ENCODE results near the gene RALGAPA1.
"Not testable (repeated sequence)": the region's sequence is repeated elsewhere in the genome, so short reads cannot be mapped to it uniquely, and the experiment has no call there.

Gene RALGAPA1

DNA sequence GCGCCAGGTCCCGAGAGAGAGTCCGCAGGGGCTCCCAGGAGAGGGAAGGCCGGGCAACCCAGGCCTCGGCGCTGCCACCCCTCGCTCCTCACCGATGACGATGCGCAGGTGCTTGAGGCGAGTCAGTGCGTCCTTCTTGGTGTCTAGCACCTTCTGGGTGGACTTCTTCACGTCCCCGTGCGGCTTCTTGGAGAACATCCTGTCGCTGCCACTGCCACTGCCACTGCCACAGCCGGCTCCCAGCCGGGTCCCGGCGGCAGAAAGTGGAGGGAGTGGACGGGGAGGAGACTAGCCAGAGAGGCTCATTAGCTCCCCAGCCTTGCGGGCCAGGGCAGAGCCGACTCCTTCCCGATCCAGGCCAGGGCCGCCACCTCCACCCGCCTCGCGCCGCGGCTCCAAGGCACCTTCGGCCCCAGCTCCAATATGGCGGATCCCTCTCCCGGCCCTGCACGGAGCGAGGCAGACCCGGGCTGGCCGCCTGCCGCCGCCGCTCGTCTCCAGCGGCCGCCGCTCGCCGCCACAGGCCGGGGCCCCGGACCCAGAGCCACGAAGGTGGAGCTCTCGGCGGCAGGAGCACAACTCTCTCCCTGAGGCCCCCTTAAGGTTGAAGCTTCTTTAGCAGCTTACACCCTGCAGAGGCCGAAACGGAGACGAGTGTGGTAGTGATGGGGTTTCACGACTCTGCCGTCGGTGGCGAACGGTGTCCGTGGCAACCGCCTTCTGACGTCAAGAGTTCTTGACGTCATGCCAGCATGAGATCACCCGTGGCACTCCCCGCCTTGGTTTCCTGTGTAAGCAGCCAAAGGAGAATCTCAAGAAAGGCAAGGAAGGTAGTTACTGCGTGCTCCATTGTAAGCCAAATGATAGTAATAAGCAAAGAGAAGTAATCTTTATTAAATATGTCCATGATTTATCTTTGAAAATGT is at the start of gene RALGAPA1:
TSS of gene RALGAPA1 (minus strand) at position 658 of the 926 bp plus-strand sequence. CDS start at position 198, 460 bp downstream.
- DNase-seq: peak; percentile 97

DNA sequence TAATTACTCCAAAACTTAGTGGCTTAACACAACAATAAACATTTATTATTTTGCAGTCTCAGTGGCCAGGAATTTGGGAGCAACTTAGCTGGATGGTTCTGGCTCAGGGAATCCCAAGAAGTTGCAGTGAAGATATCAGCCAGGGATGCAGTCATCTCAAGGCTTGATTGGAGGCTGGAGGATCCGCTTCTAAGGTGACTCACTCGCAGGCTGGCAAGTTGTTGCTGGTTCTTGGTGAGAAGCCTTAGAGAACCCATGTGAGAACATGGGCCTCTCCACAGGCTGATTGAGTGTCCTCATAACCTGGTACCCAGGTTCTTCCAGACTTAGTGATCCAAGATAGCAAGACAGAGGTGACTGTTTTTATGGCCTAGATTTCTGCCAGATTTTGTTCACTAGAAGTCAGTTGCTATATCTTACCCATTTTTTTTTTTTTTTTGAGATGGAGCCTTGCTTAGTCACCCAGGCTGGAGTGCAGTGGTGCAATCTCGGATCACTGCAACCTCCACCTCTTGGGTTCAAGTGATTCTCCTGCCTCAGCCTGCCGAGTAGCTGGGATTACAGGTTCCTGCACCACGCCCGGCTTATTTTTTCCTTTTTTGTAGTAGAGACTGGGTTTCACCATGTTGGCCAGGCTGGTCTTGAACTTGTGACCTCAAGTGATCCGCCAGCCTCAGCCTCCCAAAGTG is 49.6 kb upstream of the RALGAPA1 start:
- DNase-seq: no peak

DNA sequence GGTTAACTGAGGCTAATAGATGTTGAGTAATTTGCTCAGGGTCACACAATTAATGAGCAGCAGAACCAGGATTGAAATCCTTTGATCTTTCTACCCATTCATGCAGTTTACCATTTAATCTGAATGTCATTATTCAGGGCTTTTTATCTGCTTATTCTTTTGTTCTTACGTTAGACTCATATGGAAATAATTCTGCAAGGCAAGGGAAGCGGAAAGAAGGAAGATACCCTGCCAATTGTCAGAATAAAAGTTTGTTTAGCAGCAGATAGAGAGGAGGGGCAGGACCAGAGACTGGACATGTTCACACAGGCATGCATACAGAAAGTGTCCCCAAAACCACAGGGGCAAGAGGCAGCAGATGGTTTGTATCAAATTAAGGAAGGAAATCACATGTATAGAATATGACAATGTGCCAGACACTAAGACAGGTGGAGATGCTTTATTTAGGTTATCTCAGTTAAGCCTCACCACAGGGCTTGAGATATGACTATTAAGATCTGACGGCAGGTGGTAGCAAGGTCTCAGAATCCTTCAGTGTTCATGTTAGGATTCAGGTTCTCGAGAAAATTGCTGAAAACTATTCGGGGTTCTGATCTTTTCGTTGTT is 46.9 kb upstream of the RALGAPA1 start:
- DNase-seq: no peak

DNA sequence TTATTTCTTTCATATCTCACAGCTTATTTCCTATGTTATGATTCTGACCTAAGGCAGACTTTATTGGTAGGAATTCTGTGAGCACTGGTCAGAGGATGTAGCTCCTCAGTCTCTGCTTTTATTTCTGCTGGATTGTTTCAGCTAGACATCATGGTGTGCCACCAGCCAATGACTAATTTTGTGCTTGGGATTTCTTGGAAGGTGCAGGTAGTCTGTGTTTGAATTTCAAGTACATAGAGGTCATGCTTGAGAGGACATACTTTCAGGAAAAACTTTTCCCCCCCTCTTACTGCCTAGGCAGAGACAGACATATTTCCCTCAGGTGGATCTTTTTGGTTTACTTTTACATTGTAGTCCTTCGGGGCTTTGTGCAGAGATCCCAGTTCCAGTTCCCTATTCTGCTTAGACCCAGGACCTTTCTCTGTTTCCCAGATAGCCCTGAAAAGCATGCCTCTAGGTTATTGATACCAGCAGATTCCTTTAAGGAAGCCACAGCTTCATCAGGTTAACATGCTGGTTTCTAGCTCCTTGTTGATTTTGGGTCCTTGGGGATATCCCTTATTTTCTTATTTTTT is 45.7 kb upstream of the RALGAPA1 start:
- DNase-seq: no peak

DNA sequence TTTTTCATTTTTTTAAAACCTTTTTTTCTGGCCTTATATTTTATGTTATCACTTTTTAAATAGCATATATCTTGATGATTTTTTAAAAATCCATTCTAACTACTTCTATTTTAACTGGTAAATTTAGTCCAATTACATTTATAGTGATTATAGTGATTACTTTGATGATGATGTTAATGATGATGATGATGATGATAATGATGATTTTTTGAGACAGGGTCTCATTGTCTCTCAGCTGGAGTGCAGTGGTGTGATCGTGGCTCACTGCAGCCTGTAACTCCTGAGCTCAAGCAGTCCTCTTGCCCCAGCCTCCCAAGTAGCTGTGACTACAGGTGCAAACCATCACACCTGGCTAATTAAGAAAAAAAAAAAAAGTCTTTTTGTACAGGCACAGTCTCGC is 44.1 kb upstream of the RALGAPA1 start:
- DNase-seq: no peak

DNA sequence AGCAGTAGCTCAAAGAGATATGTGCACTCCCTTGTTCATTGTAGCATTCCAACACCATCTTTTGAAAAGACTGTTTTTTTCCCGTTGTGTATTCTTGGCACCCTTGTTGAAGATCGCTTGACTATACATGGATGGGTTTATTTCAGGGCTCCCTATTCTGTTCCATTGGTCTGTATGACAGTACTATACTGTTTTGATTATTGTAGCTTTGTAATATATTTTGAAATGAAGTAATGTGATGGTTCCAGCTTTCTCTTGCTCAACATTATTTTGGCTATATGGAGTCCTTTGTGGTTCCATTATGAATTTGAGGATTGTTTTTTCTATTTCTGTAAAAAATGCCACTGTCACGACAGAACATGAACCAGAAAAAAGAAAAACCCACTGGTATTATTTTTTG is 42.7 kb upstream of the RALGAPA1 start:
- DNase-seq: no peak

DNA sequence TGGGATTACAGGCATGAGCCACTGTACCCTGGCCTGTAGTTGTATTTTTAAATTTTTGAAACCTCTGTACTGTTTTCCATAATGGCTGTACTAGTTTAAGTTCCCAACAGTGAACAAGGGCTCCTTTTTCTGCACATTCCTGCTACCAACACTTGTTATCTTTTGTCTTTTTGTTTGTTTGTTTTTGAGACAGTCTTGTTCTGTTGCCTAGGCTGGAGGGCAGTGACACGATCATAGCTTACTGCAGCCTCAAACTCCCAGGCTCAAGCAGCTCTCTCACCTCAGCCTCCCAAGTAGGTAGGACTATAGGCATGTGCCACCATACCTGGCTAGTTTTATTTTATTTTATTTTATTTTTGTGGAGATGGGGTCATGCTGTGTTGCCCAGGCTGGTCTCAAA is 40.0 kb upstream of the RALGAPA1 start:
- no peak for DNase-seq

DNA sequence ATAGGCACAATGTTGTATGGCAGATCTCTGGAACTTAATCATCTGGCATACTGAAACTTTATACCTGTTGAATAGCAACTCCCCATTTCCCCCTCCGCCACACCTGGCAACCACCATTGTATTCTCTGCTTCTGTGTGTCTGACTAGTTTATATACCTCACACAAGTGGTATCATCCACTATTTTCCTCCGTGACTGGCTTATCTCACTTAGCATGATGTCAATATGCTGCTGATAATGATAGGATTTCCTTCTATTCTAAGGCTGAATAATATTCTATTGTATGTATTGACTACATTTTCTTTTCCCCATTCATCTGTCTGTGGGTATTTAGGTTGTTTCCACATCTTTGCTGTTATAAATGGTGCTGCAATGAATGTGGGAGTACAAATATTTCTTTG is 38.5 kb upstream of the RALGAPA1 start:
- DNase-seq: no peak

DNA sequence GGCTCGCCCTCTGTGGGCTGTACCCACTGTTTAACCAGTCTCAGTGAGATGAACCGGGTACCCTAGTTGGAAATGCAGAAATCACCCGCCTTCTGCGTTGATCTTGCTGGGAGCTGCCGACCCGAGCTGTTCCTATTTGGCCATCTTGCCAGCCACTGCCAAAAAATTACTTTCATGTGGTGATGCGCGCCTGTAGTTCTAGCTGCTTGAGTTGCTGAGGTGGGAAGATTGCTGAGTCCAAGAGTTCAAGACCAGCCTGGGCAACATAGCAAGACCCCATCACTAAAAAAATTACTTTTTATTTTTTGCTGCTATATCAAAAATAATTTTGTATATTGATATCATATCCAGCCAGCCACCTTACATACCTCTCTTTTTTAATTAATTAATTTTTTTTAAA is 35.4 kb upstream of the RALGAPA1 start:
- DNase-seq: no peak

DNA sequence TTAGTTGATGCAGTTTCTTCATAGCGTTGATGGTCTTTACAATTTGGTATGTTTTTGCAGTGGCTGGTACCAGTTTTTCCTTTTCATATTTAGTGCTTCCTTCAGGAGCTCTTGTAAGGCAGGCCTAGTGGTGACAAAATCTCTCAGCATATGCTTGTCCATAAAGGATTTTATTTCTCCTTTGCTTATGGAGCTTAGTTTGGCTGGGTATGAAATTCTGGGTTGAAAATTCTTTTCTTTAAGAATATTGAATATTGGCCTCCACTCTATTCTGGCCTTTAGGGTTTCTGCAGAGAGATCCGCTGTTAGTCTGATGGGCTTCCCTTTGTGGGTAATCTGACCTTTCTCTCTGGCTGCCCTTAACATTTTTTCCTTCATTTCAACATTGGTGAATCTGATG is 33.1 kb upstream of the RALGAPA1 start:
- DNase-seq: not testable (repeated sequence)

DNA sequence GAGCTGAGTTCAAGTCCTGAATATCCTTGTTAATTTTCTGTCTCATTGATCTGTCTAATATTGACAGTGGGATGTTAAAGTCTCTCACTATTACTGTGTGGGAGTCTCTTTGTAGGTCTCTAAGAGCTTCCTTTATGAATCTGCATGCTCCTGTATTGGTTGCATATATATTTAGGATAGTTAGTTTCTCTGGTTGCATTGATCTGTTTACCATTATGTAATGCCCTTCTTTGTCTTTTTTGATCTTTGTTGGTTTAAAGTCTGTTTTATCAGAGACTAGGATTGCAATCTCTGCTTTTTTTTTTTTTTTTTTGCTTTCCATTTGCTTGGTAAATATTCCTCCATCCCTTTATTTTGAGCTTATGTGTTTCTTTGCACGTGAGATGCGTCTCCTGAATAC is 32.6 kb upstream of the RALGAPA1 start:
- DNase-seq: not testable (repeated sequence)

DNA sequence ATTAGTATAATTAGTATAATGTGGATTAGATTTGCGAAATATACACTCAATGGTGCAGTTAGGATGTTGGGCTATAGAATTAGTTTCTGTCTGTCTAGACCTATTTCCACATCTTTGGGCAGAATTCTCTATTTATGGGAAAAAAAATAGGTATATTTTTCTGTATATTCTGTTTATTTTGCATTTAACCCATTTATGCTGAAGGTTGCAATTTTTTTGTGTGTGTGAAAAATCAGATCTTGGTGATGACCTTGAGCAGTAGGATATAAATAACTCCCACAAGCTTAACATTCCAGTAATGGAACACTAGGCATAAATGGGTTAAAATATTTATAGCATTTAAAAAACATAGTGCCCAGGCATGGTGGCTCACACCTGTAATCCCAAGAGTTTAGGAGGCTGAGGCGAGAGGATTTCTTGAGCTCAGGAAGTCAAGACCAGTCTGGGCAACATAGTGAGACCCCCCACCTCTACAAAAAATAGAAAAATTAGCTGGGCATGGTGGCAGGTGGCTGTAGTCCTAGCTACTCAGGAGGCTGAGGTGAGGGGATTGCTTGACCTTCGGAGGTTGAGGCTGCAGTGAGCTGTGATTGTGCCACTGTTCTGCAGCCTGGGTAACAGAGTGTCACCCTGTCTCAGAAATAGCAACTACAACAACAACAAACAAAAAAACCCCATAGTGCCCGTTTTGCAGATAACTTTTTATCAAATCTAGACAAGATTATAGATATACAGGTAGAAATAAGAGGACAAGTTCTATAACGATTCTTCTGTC is 26.3 kb upstream of the RALGAPA1 start:
- DNase-seq: no peak

DNA sequence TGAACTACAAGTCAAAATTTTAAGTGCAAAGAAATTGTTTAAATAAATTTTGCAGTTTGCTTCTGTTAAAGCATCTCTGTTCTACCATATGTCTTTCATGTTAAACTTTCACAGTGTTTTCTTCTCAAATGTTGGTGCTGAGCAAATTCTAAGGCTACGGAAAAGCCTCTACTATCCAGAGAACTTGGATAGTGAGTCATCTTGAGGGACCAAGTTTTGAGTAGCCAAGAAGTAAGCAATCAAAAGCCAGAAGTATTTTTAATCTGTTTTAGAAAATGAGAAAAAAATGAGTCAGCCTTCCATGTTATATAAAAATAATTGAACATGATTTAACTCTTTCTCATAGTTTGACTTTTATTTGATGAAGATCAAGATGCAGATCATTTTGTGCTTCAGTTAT is 20.4 kb upstream of the RALGAPA1 start:
- no peak for DNase-seq

DNA sequence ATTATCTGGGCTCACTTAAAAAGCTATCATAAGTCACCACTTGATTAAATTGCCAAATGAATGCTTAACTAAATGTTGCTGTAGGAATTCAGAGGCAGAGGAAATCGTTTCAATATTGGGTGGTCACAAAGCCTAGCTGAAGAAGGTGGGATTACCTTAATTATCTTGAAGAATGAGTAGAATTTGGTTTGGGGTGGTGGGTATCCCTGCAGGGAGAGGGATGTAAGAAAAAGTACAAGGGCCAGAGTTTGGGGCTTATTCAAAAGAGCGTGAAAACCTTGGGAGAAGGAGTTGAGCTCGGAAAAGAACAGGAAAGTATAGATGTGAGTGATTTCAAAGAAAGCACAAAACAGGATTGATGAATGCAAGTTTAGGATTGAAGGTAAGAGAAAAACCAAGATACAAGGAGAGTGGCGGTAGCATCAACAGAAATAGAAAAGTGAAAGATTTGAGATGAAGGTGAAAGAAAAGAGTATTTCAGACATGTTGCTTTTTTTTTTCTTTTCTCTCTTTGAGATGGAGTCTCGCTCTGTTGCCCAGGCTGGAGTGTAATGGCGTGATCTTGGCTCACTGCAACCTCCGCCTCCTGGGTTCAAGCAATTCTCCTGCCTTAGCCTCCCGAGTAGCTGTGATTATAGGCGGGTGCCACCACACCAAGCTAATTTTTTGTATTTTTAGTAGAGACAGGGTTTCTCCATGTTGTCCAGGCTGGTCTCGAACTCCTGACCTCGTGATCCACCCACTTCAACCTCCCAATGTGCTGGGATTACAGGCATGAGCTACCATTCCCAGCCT is 18.8 kb upstream of the RALGAPA1 start:
- no peak for DNase-seq

DNA sequence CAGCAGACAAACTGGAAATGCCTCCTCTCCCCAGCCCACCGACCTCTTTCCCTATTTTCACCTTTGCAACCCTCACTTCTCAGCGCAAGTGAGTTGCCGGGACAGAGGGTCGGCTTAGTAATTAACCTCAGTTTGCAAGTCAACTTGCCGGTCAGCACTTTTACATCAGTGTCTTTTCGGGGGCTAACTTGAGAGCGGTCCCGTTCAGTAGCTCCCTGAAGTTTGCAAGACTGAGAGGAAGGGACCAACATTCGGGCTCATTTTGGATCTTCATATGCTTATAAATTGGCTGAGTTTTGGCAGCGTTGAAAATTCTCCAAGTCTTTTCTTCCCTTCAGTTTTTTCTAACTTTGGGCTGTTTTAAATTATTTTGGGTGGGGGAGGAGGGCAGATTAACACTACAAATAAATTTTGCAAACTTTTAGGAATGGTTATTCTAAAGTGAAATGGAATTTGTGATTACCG is 17.9 kb upstream of the RALGAPA1 start:
- DNase-seq: no peak

DNA sequence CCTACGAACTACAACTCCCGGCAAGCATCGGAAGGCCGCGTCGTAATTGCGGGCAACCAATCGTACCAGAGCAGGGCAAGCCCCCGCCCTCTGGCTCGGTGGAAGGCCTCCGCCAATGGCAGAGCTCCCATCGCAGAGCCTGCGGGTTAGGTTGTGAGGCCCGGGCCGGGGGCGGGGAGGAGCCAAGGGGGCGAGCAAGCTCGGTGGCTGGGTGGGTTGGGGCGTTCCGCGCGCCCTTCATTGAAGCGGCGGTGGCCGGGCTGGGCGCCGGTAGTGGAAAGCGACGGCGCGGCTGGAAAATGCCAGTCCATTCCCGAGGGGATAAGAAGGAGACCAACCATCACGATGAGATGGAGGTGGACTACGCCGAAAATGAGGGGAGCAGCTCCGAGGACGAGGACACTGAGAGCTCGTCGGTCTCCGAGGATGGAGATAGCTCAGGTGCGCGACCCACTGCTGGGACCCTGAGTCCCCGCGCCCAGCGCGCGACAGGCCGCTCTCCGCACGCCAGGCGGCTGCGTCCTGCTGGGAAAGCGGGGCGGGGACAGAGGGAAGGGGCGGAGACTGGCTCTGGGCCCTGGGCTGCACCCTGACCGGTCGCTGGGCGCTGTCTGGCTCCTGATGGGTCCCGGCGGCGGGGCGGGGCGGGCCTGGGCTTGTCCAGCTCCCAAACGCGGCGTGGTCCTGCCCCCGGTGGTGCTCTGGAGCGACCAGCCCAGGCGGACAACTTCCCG is 17.3 kb upstream of the RALGAPA1 start, which contains the start of gene BRMS1L:
TSS of gene BRMS1L (plus strand) at position 121 of the 734 bp plus-strand sequence. CDS start at position 300, 179 bp downstream.
- DNase-seq: peak; percentile 97

DNA sequence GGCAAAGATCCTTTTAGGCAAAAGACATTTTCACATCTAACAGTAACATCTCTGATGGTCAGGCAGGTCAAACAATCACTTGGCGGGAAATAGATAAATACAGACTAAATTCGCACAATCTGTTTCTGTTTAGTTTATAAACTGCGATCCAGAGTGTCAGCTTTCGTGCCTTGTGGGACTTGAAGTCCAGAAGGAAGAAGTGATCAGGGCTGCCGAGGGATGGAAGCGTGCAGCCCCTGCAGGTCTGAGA is 16.8 kb upstream of the RALGAPA1 start:
- DNase-seq: no peak

DNA sequence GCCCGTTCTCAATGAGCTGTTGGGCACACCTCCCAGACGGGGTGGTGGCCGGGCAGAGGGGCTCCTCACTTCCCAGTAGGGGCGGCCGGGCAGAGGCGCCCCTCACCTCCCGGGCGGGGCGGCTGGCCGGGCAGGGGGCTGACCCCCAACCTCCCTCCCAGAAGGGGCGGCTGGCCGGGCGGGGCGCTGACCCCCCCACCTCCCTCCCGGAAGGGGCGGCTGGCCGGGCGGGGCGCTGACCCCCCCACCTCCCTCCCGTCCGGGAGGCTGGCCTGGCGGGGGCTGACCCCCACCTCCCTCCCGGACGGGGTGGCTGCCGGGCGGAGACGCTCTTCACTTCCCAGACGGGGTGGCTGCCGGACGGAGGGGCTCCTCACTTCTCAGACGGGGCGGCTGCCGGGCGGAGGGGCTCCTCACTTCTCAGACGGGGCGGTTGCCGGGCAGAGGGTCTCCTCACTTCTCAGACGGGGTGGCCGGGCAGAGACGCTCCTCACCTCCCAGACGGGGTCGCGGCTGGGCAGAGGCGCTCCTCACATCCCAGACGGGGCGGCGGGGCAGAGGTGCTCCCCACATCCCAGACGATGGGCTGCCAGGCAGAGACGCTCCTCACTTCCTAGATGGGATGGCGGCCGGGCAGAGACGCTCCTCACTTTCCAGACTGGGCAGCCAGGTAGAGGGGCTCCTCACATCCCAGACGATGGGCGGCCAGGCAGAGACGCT is 15.5 kb upstream of the RALGAPA1 start:
- DNase-seq: not testable (repeated sequence)

DNA sequence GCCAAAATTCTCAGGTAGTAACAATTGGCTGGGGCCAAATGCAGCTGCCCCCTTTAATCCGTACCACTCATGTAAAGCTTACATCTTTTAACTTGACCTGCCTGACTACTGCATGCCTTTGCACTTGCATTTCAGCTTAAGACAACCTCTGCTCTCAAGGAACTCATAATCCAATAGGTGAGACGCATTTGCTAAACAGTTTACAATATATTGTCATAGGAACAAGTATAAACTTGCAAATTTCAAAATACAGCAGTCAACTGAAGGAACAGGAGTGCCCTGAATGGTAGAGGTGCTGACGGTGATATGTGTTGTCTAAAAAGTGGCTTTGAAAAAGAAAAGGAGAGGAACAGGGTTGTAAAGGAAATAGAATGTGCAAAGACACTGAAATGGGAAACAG is 13.4 kb upstream of the RALGAPA1 start:
- no peak for DNase-seq
